HG03460 (cell line): ENCODE results near the gene RPS6KA5.

Source experiments
- ATAC-seq: cut with Tn5 transposase; IDR thresholded peaks from one replicate; pipeline ENCODE4 v1.9.1; 2021; ENCODE audit not compliant: unreplicated experiment

RPS6KA5 gene

DNA sequence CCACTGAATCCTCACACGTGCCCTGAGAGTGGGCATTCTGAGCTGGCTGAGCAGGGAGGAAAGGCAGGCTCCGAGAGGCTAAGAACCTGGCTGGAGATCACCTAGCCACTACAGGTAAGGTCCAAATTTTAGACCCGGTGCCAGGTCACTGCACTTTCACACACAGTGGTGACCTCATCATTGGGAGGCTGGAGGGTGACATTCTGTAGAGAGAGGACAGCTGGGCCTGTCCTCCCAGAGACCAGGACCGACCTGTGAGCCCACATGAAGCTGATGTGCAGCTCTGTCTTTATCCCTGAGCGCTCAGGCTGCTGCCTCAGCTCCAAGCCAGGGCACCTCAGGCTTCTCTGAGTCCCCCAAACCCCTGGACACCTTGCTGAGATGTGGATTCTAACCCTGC lies 248.3 kb downstream of the RPS6KA5 start:
- no peak for ATAC-seq

DNA sequence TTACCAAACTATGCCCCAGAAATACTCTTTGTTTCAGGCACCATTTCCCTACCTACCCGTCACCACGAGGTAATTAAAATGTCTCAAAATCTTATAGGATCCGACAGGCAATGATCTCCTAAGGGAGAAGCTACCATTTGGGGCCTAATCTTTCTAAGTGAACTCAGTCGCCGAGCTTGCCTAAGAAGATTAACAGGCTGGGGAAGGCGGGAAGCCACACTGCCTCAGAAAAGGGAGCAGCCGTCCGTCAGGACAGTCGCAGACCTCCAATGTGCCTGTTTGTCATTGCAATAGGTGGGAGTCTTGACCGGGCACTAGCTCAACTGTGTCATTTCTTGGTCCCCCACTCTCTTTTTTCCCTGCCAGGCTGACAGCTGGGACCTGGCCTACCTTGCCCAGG lies 248.8 kb downstream of the RPS6KA5 start:
- ATAC-seq: no peak

DNA sequence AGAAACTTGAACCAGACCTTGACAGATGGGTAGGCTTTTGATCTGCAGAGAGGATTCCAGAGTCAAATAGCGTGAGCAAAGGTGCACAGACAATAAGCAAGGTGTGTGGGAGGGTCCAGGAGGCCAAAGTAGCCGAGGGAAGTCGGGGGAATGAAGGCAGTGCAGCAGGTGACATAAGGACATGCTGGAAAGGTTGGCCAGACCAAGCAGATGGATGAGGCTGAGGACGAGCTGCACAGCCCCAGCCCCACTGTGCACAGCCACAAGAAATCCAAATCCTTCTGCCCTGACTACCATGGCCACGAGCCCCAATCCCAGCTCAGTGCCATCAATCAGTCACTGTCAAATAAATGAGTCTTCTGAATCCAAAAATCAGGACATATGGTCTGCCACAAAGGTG lies 249.6 kb downstream of the RPS6KA5 start:
- no peak for ATAC-seq

DNA sequence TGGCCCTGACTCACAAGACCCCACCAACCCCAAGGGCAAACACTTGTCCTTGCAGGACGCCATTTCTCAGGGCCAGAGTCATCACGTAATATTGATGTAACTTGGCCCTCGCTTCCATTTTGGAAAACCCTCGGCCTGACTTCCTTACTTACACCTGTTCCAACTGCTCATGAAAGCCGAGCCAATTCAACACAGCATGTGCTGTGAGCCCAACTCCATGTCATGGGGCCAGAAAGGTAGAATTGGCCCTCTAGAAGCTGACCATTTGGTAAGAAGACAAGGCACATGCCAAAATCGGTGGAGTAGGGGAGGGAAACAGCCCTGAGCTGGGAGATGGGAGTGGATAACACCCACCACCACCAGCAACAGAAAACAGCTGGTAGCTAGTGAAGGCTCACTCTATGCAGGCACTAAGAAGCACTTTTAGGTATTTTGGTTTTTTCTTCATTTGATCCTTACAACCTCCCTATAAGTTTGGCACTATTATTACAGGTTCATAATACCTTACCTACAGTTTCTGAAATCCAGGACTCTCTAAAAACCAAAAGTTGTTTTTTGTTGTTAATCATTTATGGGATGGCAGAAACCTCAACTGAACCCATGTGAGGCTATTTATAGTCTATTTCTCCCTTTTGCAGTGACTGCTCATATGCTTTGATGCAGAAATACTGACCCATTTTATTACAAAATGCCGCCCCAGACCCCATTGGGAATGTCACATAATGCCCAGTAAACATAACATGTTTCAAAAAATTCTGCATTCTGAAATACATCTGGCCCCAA lies 250.7 kb downstream of the RPS6KA5 start:
- ATAC-seq: no peak

DNA sequence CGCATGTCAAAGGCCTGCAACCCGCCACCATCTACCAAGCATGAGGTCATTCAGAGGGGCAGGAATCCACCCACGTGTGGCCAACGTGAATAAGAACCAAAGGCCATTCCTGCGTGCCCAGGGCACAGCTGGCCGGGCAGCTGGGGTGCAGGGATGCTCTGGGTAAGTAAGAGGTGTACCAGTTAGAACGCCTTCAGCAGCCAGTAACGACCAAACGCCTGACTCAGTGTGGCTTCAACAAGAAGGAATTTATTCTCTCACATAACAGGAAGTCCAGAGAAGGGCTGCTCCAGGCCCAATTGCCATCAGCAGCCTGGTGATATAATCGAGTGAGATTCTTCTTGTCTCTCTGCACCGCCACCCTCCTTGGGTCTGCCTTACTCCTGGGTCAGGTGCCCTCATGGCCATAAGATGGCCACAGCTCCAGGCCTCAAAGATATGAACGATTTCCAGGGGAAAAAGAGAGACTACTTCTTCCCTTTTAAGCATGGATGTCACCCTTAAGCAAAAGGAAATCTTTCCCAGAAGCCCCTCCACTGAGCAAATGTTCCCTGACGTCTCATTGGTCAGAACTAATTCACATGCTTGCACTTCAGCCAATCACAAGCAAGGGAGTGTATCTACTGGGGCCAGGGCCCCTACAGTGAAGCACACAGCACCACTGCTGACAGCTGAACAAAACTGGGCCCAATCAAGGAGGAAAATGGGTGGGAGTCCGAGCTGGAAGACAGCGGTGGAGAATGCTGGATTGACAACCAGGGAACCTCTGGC lies 251.5 kb downstream of the RPS6KA5 start:
- no peak for ATAC-seq

- no peak for ATAC-seq
Measured at GRCh38 chr14:90807060-90807459, 253.4 kb downstream of the RPS6KA5 start.

DNA sequence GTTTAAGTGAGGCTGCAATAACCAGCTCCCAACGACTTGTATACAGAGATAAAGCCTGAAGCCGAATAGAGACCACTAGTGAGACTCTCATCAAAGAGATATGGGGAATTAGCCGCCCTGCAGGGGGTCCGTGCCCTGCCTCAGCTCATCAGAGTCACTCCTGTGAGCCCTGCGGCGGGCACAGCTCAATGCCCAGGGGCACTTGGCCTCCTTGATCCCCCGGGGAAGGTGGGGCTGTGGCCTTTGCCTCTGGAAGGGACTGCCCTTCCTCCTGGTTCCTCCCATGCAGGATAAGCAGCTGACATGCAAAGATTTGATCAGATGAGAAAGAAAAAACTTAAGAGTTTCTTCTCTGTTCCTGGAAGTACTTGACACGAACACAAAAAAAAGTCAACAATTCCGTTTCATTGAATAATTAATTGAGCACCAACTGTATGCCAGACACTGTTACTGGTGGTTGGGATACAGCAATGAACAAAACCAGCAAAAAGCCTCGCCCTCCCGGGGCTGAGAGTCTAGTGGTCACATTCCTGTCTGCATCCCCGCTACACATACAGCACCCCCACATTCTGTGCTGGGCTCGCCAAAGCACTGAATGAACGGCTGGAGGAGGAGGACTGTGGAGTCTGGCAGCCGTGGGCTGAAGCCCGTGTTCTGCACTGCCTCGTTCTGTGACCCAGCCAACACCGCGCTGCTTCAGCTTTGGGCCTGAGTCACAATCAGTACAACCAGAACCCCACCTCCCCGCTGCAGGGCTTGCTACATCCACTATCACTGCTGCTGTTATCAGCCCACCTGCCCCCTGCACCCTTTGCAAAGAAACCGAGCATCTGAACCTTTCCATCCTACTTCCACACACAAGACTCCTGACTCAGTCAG lies 254.5 kb downstream of the RPS6KA5 start:
- no peak for ATAC-seq

DNA sequence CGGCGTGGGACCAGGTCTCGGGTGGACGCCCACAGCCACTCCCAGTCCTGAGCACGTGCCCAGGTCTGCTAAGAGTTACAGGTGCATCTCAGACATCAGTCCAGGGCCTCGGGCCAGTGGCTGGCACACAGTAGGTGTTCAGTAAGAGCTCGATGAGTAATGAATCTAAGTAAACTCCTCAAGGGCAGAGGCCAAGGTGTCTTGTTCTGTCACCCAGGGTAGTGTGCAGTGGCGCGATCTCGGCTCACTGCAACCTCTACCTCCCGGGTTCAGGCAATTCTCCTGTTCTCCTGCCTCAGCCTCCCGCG lies 255.4 kb downstream of the RPS6KA5 start:
- no peak for ATAC-seq

GRCh38 chr14:90804292-90805083 lies 256.0 kb downstream of the RPS6KA5 start:
- ATAC-seq: no peak

DNA sequence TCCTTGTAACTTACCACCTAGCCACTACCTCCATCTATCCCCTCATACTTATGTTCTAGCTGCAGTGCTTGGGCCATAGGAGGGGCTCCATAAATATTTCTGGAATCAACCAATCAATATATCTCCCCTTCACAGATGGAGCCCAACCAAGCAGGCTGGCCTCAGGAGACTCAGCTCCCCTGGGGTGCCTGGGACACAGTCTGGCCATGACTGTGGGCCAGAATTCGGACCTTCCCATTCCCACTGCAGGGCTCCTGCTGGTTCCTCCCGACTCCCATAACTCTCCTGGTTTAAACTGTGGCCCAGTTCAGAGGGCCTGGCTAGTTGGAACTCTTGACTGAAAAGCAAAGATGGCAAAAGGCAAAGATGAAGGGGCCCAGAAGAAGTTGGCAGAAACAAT lies 257.2 kb downstream of the RPS6KA5 start:
- ATAC-seq: no peak

DNA sequence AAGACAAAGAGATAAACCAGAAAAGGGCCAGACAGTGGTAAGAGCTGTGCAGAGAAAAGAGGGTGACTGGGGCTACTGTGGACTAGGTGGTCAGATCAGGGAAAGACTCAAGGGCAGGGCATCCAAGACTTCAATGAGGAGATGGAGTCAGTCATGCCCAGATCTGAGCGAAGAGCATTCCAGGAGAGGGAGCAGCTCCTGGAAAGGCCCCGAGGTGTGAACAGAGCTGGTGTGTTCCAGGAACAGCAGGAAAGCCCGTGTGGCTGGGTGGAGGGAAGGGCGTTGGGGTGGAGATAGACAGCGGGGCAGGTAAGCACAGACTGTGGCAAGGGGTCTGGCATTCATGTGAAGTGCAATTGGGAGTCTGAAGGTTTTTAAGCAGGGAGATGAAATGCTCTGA lies 261.0 kb downstream of the RPS6KA5 start:
- ATAC-seq: no peak

- no peak for ATAC-seq
Measured at GRCh38 chr14:90797919-90798318, 262.5 kb downstream of the RPS6KA5 start.
